ENCODE data around the gene MED26.

MED26 gene

DNA sequence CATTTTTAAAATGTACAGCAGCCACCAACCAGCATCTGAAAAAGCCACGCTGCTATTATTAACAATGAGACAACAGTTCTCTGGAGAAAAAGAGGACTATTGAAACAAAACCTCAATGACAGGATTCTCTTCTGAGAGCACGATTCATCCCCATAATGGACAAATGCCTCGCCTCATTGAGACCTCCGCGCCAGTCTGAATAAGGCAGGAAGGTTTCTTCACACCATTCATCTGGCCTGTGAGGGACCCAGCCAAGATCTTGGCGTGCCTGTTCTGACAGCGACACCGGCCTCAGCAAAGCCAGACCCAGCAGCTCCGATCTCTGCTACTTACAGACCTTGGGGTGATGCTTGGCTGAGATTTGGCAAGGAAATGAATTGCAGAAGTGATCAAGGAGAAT, 17.1 kb upstream of the MED26 start:
- DNase-seq = no peak

DNA sequence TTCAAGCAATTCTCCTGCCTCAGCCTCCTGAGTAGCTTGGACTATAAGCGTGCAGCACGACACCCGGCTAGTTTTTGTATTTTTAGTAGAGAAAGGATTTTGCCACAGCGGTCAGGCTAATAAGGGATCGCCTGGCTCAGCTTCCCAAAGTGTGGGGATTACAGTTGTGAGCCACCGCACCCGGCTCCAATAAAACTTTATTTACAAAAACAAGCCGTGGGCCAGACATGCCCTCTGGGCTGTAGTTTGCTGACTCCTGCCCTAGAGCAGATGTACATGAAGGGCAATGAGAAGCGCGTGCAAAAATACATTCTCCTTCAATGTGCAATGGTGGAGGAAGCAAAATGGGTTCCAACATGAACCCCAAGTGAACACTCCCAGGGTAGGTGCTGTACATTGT, 13.7 kb upstream of the MED26 start:
- DNase-seq = no peak

- DNase-seq = no peak
Observed at GRCh38 chr19:16640951-16641350, 12.9 kb upstream of the MED26 start.

- DNase-seq = no peak
Observed at GRCh38 chr19:16638666-16639065, 10.7 kb upstream of the MED26 start.

- DNase-seq = no peak
Observed at GRCh38 chr19:16637535-16637934, 9.5 kb upstream of the MED26 start.

GRCh38 chr19:16631465-16631864, 3.5 kb upstream of the MED26 start:
- DNase-seq = no peak

- DNase-seq = no peak
Observed at GRCh38 chr19:16628984-16629691, 1.1 kb upstream of the MED26 start.

DNA sequence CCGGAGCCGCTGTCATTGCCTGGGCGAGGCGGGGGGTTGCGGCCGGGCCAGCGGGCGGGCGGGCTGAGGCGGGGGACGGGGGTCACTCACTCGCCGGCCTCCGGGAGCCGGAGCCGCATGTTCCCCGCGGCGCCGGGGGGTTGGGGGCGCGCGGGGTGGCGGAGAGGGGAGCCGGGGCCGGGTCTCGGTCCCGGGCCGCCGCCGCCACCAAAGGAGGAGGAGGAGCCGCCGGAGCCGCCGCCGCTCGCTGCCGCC, 149 bp downstream of the MED26 start:
- DNase-seq = no peak

DNA sequence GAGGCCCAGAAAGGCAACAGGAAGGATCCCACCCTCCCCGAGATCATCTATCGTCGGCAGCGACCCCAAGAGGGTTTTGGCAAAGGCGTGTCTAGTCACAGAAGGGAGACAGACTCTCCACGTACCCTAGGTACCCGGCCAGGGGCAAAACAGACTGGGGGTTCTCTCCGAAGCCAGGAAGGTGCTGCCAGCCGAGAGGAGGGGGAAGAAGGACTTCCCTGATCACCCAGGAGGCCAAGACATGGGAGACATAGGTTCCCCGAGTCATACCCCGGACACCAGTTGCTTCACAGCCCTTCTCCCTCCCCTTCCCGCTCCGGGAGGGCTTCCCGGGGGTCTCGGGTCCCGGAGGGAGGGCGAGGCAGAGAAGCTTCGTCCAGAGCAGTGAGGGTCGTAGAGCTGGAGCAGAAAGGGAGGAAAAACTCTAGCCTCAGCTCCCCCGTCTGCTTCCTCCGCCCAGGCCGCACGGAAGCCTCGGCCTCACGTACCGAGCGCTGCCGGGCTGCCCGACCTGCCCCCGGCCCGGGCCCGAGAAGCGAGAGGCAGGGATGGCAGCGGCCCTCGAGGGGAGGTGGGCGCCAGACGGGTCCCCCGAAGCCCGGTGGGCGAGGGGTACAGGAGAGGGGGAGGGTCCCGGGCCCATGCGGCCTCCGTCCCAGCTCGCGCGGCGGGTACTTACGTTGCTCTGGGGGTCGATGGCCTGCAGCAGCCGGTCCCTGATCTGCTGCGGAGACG, 644 bp downstream of the MED26 start:
- peak; percentile 16 for DNase-seq

GRCh38 chr19:16626796-16627192, 1.2 kb downstream of the MED26 start:
- no peak for DNase-seq

DNA sequence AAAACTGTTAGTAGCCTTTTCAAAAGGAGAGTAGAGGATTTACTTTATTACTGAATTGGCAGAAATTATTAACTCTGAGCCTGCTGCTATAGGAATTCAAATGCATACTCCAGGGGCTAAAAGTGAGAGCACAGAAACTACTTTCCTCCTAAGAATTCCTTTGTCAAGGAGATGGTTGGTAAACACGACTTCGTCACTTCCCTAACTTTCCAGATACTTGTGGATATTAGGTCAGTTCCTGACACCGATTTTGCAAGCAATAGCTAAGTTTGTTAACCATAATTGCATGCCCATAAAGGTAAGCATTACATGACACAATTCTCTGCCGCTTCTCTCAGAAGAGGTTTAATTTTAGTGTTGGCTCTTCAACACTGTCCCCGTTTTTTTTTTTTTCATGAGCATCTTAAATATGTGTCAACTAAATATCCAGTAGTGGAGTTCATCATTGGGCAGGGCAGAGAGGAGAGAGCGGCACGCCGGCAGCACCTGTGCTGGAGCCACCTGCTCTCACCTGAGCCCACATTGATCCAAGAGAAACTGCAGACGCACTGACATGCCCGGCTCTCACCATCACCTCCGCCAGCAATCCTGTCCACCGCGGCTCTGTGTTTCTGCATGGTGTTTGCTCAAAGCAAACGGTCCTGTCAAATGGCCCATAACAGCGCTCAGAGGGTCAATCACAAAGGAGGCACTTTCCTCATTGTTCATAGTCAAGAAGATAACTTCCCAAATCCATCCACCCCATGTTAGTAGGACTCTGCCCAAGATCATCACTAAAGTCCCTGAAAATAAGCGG, 2.6 kb downstream of the MED26 start:
- DNase-seq = no peak

GRCh38 chr19:16624236-16624635, 3.8 kb downstream of the MED26 start:
- DNase-seq = no peak

DNA sequence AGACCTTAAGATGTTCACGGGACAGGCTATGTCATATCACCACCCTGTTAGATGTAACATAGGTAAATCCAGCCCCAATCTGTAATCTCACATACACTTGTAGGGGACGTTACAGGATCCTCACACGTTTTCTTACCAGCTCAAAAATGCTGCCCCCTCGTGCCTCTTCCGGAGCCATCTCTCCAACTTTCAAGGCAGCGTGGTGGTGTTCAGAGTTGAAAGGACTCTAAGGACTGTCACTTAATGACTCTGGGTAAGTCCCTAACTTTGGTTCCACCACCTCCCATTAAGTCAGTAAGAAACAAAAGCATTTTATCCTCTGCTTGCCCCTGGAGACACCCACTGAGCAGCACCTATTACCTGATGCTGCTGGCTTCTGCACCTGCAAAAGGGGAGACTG, 4.4 kb downstream of the MED26 start:
- no peak for DNase-seq

- DNase-seq = no peak
Observed at GRCh38 chr19:16623066-16623465, 4.9 kb downstream of the MED26 start.

- DNase-seq = no peak
Observed at GRCh38 chr19:16621165-16621800, 6.7 kb downstream of the MED26 start.

DNA sequence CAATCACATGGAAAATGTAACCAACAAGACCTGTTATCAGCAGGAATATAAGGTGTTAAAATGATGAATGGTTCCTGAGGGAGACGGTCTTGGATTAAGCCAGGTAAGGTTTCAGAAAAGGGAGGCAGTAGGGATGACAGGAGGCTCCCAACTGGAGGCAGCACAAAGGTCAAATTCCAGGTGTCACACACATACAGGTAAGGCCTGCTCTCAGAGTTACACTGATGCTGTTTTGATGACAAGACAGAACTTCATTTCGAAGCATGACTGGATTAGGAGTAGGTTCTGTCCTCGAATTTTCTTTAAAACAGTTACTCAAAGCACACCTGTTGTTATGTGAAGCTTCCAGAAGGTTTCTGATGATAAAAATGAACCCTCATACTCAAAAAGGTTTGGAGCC, 7.4 kb downstream of the MED26 start:
- no peak for DNase-seq

- DNase-seq = no peak
Observed at GRCh38 chr19:16620018-16620417, 8.0 kb downstream of the MED26 start.

GRCh38 chr19:16619457-16619856, 8.5 kb downstream of the MED26 start:
- DNase-seq = no peak

DNA sequence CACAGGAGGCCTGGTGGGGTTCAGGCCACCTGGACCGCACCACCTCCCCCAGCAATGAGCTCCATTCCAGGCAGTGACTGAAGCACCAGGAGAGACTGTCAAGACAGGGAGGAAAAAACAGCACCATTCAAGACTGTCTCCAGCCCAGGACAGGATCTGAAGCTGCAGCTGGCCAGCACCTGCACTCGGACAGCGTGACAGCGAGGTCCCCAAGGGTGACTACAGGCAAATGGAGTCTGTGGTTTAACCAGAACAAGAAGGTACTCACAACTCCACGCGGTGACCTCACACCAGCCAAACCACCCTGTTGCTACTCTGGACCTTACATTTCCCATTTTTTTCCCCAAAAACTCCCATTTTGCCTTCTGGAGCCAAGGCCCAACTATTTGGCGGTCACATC, 9.8 kb downstream of the MED26 start:
- no peak for DNase-seq

DNA sequence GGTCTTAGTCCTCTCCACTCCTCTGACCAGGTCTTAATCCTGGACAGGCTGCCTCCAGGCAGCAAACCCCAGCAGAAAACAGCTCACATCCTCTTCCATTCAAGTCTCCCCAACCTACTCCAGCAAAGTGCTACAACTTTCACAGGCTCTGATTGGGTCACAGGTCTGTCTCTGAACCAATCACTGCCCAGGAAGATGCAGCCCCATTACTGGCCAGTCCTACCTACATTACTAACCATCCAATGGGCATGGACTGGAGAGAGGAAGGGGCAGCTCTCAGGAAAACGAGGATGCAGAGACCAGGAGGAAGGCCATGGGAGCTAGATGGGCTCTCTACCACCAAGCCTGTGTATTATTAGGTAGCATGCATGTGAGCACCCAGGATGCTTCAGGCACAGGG, 12.2 kb downstream of the MED26 start:
- no peak for DNase-seq

DNA sequence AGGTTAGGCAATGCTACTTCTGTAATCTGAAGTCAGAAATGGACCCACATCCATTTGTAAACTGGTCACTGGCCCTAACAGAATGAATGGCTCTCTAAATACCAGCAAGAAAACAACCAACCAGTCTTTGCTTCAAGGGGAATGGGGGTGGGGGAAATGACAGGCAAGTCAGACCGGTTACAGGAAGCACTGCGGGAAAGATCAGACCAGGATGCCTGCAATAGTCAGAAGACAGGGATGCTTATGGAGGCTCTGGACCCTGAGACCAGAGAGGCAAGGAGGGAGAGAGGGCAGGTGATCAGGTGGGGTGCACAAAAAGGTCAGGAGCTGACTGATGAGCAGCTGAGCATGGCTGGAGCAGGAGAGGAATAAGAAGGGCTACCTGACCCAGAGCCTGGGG, 13.1 kb downstream of the MED26 start:
- no peak for DNase-seq

GRCh38 chr19:16613841-16614240, 14.2 kb downstream of the MED26 start:
- no peak for DNase-seq

DNA sequence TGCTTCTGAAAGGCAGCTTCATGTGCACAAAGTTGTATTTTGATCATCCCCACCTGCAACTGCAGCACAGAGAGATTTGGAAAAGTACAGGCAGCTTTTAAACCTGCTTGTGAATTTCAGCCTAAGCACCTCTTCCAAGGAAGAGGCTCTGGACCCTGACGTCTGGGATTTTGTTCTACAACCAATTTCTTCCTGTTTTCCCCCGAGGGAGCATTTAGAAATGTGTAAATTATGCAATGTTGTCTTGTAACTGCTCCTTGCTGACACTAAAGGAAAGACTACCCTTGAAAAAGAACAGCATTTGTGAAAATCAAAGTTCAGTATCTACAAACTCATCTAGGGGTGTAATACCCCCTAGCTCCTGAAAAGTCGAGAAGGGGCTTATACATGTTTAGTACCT, 15.4 kb downstream of the MED26 start:
- DNase-seq = no peak

- DNase-seq = no peak
Observed at GRCh38 chr19:16611121-16611520, 16.9 kb downstream of the MED26 start.

All from activated CD4-positive, alpha-beta T cell treated with anti-CD3 and anti-CD28 coated beads, Interleukin-2, amount 50 U/mL, for 1 hour (primary cell).